Right lobe of liver (tissue), 6 donors: ENCODE results near the gene TSNAXIP1. TPM values are rescaled to one million over a fixed set of nuclear protein-coding genes. Genes with fewer than 3 reads are reported as not detected.

Experiments used
- ATAC-seq, 4 donors: fragments of 200-7000 bp; cut with Tn5 transposase; one replicate each; pipeline ENCODE4 v1.9.1; 2020; ENCODE audit warnings: mild to moderate bottlenecking in 4 of 4, moderate library complexity in 4 of 4
- DNase-seq, 3 donors: peaks; one replicate each; pipeline ENCODE4 v3.0.0-alpha.2; 2020
- H3K27ac ChIP-seq, 3 donors: fragments of 200-600 bp; one replicate each; pipeline ENCODE4 v1.8.0; 2022
- H3K27me3 ChIP-seq, 2 donors: fragments of 200-600 bp; one replicate each; pipeline ENCODE4 v1.8.0; 2022
- H3K36me3 ChIP-seq, 4 donors: fragments of 200-600 bp; sonication (generic) in 1 of 4; one replicate each; pipeline versions ENCODE4 v1.5.1 to v1.8.0; 2017 to 2022; ENCODE audit warnings: control low read depth in 1 of 4
- H3K4me1 ChIP-seq, 4 donors: fragments of 200-600 bp; sonication (generic) in 1 of 4; one replicate each; pipeline versions ENCODE4 v1.5.1 to v1.8.0; 2017 to 2022; ENCODE audit warnings: control low read depth in 1 of 4
- H3K4me3 ChIP-seq, 3 donors: fragments of 200-600 bp; one replicate each; pipeline ENCODE4 v1.8.0; 2022
- H3K9me3 ChIP-seq, 4 donors: fragments of 200-600 bp; sonication (generic) in 1 of 4; one replicate each; pipeline versions ENCODE4 v1.5.1 to v1.8.0; 2017 to 2022; ENCODE audit warnings: control low read depth in 1 of 4
- CTCF ChIP-seq, 4 donors: fragments of 200-600 bp in 3 of 4; fragments of 450-650 bp in 1 of 4; IDR thresholded peaks; one replicate each; pipeline versions ENCODE4 v1.5.1 to v1.8.0; 2016 to 2022; ENCODE audit warnings: antibody characterized with exemption in 4 of 4, mild to moderate bottlenecking in 2 of 4
- POLR2A ChIP-seq: fragments of 450-650 bp; IDR thresholded peaks from one replicate; pipeline ENCODE4 v1.6.1; 2017; ENCODE audit warnings: antibody characterized with exemption, mild to moderate bottlenecking
- WGBS: methylation state at CpG from one replicate; pipeline ENCODE4 v1.1.6; 2018; ENCODE audit warnings: low coverage, low lambda C conversion rate; ENCODE audit not compliant: insufficient coverage; ENCODE audit errors: missing lambda C conversion rate; 5-methylcytosine and 5-hydroxymethylcytosine counted together
- intact Hi-C, 2 donors: fragments of 100-400 bp; cut with DNase I; formaldehyde crosslinking; loops; one replicate each; pipeline versions ENCODE4 v1.11.2 to v1.14.1; 2022
- total RNA-seq, 6 experiments: library from RNA; depleted of rRNA in 2 of 6; stranded (reverse); fragments of >200 nt in 2 of 6; fragmentation: NEBNext Ultra II Directional in 3 of 6; extraction: Animal tissue kit (Norgen Biotek cat#: 25700) in 3 of 6; gene quantifications; one replicate each; pipeline versions ENCODE4 v1.1.0 to v1.2.4, GENCODE V29; 2016 to 2023
- donor health status: DM: no; HTN: yes; CAD: no.
- donor health status: DM: no; HTN: no; CAD: no.
- donor health status: DM: no; HTN: no; CAD: no.
- donor health status: DM: no; HTN: yes; CAD: no.
- donor health status: DM: no; HTN: yes; CAD: no.

TSNAXIP1 gene
- total RNA-seq, 6 experiments from 2014 or later, result 0.42 to 1.2 (median 0.99) TPM

- WGBS, result 0% methylated on average over 8 of the region's 11 CpGs
- no peak for ATAC-seq
- Histone ChIP-seq H3K27me3 (no peaks in the 10 kb centered on the region), H3K4me3 (peak overlapping the region; percentile 74 to 87 (median 83)), H3K36me3 (no peaks in the 10 kb centered on the region), H3K9me3 (no peaks in the 10 kb centered on the region), H3K4me1 (peaks cover 0 to 41% (median 11%) of the 10 kb centered on the region in 4 donors), H3K27ac (peak overlapping the region in 2 of 3 donors; percentile 98 to 99)
- intact Hi-C loops, result no loop called here
- no peak for DNase-seq
- TF ChIP-seq POLR2A (no peak), CTCF (IDR thresholded peaks at IDR 0.05) (no peak)
Observed at GRCh38 chr16:67843343-67843765, 36.7 kb downstream of the TSNAXIP1 start.

GRCh38 chr16:67844497-67844896 is 37.8 kb downstream of the TSNAXIP1 start:
- TF ChIP-seq CTCF (IDR thresholded peaks at IDR 0.05), result no peak
- no peak for TF ChIP-seq POLR2A
- DNase-seq (no peak), ATAC-seq (no peak)
- Histone ChIP-seq H3K27ac (no peak overlapping the region), H3K4me3 (no peak overlapping the region), H3K4me1 (peaks cover 0 to 44% (median 12%) of the 10 kb centered on the region in 4 donors), H3K9me3 (no peaks in the 10 kb centered on the region), H3K36me3 (no peaks in the 10 kb centered on the region), H3K27me3 (no peaks in the 10 kb centered on the region)
- 86% methylated on average over 1 of the region's 4 CpGs for WGBS
- intact Hi-C loops, result no loop called here

GRCh38 chr16:67845291-67846062 is 38.8 kb downstream of the TSNAXIP1 start:
- Histone ChIP-seq H3K4me1 (peaks cover 0 to 44% (median 12%) of the 10 kb centered on the region in 4 donors), H3K36me3 (no peaks in the 10 kb centered on the region), H3K27me3 (no peaks in the 10 kb centered on the region), H3K27ac (peak overlapping the region; percentile 89 to 92 (median 90)), H3K4me3 (peak overlapping the region in 2 of 3 donors; percentile 85 to 100), H3K9me3 (no peaks in the 10 kb centered on the region)
- no peak for TF ChIP-seq CTCF (IDR thresholded peaks at IDR 0.05)
- no peak for TF ChIP-seq POLR2A
- intact Hi-C loops, result no loop called here
- WGBS, result 65% methylated on average over 3 of the region's 5 CpGs
- DNase-seq (no peak), ATAC-seq (no peak)

GRCh38 chr16:67846063-67846319 is 39.3 kb downstream of the TSNAXIP1 start:
- H3K4me1 ChIP-seq, result peaks cover 0 to 44% (median 12%) of the 10 kb centered on the region in 4 donors
- peak overlapping the region; percentile 85 to 100 (median 96) for H3K4me3 ChIP-seq
- no peaks in the 10 kb centered on the region for H3K36me3 ChIP-seq
- H3K27me3 ChIP-seq, result no peaks in the 10 kb centered on the region
- peak overlapping the region; percentile 89 to 92 (median 90) for H3K27ac ChIP-seq
- H3K9me3 ChIP-seq, result no peaks in the 10 kb centered on the region
- 6% methylated on average over 2 of the region's 2 CpGs for WGBS
- ATAC-seq (no peak), DNase-seq (no peak)
- intact Hi-C loops, result no loop called here
- TF ChIP-seq POLR2A (no peak), CTCF (IDR thresholded peaks at IDR 0.05) (no peak)
